ENCODE data around the gene CALHM3. TPM values are rescaled to one million over a fixed set of nuclear protein-coding genes. Genes with fewer than 3 reads are reported as not detected.

Gene CALHM3
- polyA plus RNA-seq, 1 donor (not counting 4 experiments of a cell fraction or from before 2014, with no cell fraction given): not detected

DNA sequence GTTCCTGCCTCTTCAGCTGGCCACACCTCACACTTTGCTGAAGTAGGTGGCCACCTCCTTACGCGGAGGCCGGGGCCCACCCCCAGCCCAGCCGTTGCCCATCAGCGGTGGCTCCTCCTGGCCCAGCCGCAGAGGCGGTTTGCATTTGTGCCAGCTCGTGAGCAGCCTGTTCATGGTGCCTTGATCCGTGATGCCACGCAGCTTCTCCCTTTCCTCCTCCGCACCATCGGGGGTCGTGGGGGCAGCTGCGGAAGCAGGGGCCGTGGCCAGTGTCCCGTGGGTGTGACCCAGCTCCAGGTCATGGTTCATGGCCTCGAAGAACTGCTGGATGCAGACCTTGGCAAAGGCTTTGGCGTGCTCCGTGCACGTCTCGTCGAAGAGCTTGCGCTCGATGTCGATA, 23.8 kb downstream of the CALHM3 start:
- no peak overlapping the region for H3K9ac ChIP-seq (ENCODE audit: control insufficient read depth, extremely low read depth, insufficient read depth, low read length)
- no peaks in the 10 kb centered on the region for H3K27me3 ChIP-seq (ENCODE audit: control insufficient read depth, extremely low read depth, insufficient read depth, low read length)
- no peak overlapping the region for H3K4me3 ChIP-seq (ENCODE audit: control insufficient read depth in 2 of 3, extremely low read depth in 1 of 3, insufficient read depth in 2 of 3, low read depth in 1 of 3, low read length in 3 of 3)
- TF ChIP-seq, protein P1, sequence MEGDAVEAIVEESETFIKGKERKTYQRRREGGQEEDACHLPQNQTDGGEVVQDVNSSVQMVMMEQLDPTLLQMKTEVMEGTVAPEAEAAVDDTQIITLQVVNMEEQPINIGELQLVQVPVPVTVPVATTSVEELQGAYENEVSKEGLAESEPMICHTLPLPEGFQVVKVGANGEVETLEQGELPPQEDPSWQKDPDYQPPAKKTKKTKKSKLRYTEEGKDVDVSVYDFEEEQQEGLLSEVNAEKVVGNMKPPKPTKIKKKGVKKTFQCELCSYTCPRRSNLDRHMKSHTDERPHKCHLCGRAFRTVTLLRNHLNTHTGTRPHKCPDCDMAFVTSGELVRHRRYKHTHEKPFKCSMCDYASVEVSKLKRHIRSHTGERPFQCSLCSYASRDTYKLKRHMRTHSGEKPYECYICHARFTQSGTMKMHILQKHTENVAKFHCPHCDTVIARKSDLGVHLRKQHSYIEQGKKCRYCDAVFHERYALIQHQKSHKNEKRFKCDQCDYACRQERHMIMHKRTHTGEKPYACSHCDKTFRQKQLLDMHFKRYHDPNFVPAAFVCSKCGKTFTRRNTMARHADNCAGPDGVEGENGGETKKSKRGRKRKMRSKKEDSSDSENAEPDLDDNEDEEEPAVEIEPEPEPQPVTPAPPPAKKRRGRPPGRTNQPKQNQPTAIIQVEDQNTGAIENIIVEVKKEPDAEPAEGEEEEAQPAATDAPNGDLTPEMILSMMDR (optimal IDR thresholded peaks at IDR 0.05 in 1 of 3, IDR thresholded peaks at IDR 0.05 in 1 of 3, conservative IDR thresholded peaks at IDR 0.05 in 1 of 3; ENCODE audit: extremely low read depth in 1 of 3, insufficient read depth in 2 of 3, low read length in 3 of 3): no peak
- no peak for TF ChIP-seq EZH2 (IDR thresholded peaks at IDR 0.05; ENCODE audit: low read length)
- dilution Hi-C loops (cut with MboI; ENCODE audit: extremely low pct_ligation_motif_present, low sequenced_read_pairs): no loop called here
- FAIRE-seq (no peak), DNase-seq (ENCODE audit: low read depth, low spot score) (no peak)
- H2AFZ ChIP-seq (ENCODE audit: control insufficient read depth, low read length): no peak overlapping the region
- peaks cover 15% of the 10 kb centered on the region for H3K4me1 ChIP-seq (ENCODE audit: control insufficient read depth, extremely low read depth, insufficient read depth, low read length)
- H4K20me1 ChIP-seq (ENCODE audit: control insufficient read depth, extremely low read depth, insufficient read depth, low read length): no peaks in the 10 kb centered on the region
- no peak overlapping the region for H3K4me2 ChIP-seq (ENCODE audit: control insufficient read depth, extremely low read depth, insufficient read depth, low read depth, low read length)
- no peaks in the 10 kb centered on the region for H3K9me1 ChIP-seq (ENCODE audit: control insufficient read depth, extremely low read depth, insufficient read depth, low read length)
- no peak overlapping the region for H3K27ac ChIP-seq (ENCODE audit: control insufficient read depth, insufficient read depth, low read length)
- peaks cover 0 to 4% of the 10 kb centered on the region in 2 experiments for H3K36me3 ChIP-seq (ENCODE audit: control insufficient read depth in 2 of 2, extremely low read depth in 1 of 2, insufficient read depth in 2 of 2, low read length in 2 of 2)
- no peaks in the 10 kb centered on the region for H3K79me2 ChIP-seq (ENCODE audit: control insufficient read depth, insufficient read depth, low read length)
- no peaks in the 10 kb centered on the region for H3K9me3 ChIP-seq (ENCODE audit: control insufficient read depth, low read depth, low read length)

DNA sequence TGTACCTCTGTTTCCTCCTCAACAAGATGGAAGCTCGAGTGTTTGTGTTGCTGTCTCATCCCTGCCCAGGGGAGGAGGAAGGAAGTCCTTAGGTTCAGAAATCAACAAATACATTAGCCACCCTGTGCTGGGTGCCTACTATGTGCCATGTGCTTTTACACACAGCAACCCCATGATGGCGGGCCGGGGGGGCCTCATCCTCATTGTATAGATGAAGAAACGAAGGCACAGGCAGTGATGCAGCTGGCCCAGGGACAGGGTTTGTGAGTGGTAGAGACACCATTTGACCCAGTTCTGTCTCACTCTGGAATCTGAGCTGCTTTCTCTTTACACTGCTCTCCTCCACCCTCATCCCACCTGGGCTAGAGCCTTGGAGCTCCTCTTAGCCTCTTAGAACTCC, 25.0 kb downstream of the CALHM3 start:
- FAIRE-seq (no peak), DNase-seq (ENCODE audit: low read depth, low spot score) (no peak)
- Histone ChIP-seq H4K20me1 (ENCODE audit: control insufficient read depth, extremely low read depth, insufficient read depth, low read length) (no peaks in the 10 kb centered on the region), H3K9me3 (ENCODE audit: control insufficient read depth, low read depth, low read length) (no peaks in the 10 kb centered on the region), H3K4me2 (ENCODE audit: control insufficient read depth, extremely low read depth, insufficient read depth, low read depth, low read length) (no peak overlapping the region), H3K27ac (ENCODE audit: control insufficient read depth, insufficient read depth, low read length) (no peak overlapping the region), H3K4me1 (ENCODE audit: control insufficient read depth, extremely low read depth, insufficient read depth, low read length) (peaks cover 15% of the 10 kb centered on the region), H3K79me2 (ENCODE audit: control insufficient read depth, insufficient read depth, low read length) (no peaks in the 10 kb centered on the region), H3K36me3 (ENCODE audit: control insufficient read depth in 2 of 2, extremely low read depth in 1 of 2, insufficient read depth in 2 of 2, low read length in 2 of 2) (peaks cover 0 to 6% of the 10 kb centered on the region in 2 experiments), H3K9me1 (ENCODE audit: control insufficient read depth, extremely low read depth, insufficient read depth, low read length) (no peaks in the 10 kb centered on the region), H3K9ac (ENCODE audit: control insufficient read depth, extremely low read depth, insufficient read depth, low read length) (no peak overlapping the region), H3K27me3 (ENCODE audit: control insufficient read depth, extremely low read depth, insufficient read depth, low read length) (no peaks in the 10 kb centered on the region), H3K4me3 (ENCODE audit: control insufficient read depth in 2 of 3, extremely low read depth in 1 of 3, insufficient read depth in 2 of 3, low read depth in 1 of 3, low read length in 3 of 3) (no peak overlapping the region), H2AFZ (ENCODE audit: control insufficient read depth, low read length) (no peak overlapping the region)
- dilution Hi-C loops (cut with MboI; ENCODE audit: extremely low pct_ligation_motif_present, low sequenced_read_pairs): no loop called here
- TF ChIP-seq, protein P1 (optimal IDR thresholded peaks at IDR 0.05 in 1 of 3, IDR thresholded peaks at IDR 0.05 in 1 of 3, conservative IDR thresholded peaks at IDR 0.05 in 1 of 3; ENCODE audit: extremely low read depth in 1 of 3, insufficient read depth in 2 of 3, low read length in 3 of 3): no peak
- no peak for TF ChIP-seq EZH2 (IDR thresholded peaks at IDR 0.05; ENCODE audit: low read length)
